RCC 7860 (cell line): ENCODE measurements around the gene TMEM106C.
A peak's percentile ranks its signal among the peaks of the same experiment; 100 is the strongest.

Experiments
- DNase-seq: peaks from one replicate; pipeline ENCODE4 v3.0.0-alpha.2; 2015; ENCODE audit warnings: low spot score
- FAIRE-seq: peaks from 2 replicates; lab custom pipeline; 2012; peaks lifted over from hg19 to GRCh38; lab: Jason Lieb, UNC

Gene TMEM106C

GRCh38 chr12:47963340-47964040, at the start of gene TMEM106C:
Gene TMEM106C (plus strand): TSS chr12:47963596. CDS start chr12:47964237, 641 bp downstream.
- peak; percentile 72 for DNase-seq
- FAIRE-seq: no peak

- DNase-seq (no peak), FAIRE-seq (no peak)
Measured at GRCh38 chr12:47920913-47921312, 42.5 kb upstream of the TMEM106C start.

DNA sequence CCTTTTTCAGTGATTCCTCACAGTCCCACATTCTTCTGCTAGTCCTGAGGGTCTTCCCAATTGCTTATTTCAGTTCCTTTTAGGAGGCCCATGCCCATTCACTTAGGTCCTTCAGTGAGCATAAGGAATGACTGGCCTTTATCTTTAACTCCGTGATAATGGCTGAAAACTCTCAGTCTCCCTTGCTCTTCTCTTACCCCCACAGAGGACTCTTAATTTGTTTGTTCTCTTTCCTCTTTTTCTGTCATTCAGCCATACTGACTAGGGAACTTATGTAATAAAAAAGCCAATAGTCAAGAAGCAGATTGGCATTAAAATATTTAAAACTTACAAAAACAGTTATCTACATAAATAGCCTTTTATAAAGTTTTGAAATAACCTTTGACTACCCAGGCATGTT, 41.5 kb upstream of the TMEM106C start:
- FAIRE-seq (no peak), DNase-seq (no peak)

DNA sequence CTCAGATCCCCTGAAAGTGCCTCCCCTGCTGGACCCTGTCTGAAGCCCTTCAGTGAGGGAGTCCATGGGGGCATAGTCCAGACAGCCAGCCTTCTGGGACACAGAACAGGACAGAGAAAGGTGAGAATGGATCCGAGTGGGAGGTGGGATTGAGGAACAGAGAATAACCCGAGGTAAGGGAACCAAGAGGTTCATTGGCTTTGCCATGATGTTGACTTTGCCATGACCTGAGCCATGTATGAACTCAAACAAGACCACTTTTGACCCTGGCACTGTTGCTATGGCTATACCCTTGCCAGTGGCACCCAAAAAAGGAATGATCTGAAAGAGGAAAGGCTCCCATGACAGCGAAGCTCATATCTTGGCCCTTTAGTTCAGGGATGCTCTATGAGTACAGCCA, 36.0 kb upstream of the TMEM106C start:
- FAIRE-seq: no peak
- DNase-seq: no peak

DNA sequence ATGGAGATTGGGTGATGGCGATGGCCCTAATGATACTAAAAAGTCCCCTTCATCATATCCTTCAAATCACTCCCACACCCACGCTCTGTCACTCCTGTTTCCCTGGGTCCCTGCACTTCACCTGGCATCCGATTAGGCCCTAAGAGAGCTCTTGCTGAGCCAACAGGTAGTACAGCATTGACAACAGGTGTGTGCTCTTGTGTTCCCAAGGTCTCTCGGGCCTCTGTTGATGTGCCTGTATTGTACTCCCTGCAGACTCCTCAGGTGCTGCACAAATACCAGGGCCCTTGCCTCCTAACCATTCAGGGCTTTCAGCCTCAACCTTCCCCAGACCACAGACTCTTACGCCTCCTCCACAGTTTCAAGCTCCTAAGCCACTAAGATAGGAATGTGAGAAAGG, 32.8 kb upstream of the TMEM106C start:
- DNase-seq (no peak), FAIRE-seq (no peak)

GRCh38 chr12:47931187-47931586, 32.2 kb upstream of the TMEM106C start:
- no peak for DNase-seq
- no peak for FAIRE-seq

DNA sequence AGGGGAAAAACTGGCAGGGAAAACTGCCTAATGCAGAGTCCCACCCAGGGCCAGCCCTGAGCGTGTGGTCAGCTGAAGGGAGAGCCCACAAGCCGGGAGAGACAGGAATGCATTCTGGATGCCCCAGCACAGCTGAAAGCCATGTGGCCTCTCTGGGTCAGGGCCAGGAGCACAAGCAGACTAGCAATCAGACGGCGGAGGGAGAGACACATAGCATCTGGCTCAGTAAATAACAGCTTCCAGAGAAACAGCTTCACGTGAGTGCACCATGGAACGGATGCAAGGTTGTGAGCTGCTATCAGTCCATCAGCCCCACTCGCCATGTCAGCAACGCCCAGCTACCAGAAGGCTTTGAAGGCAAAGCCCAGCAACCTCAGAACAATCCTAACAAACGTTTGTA, 28.2 kb upstream of the TMEM106C start:
- no peak for DNase-seq
- no peak for FAIRE-seq

DNA sequence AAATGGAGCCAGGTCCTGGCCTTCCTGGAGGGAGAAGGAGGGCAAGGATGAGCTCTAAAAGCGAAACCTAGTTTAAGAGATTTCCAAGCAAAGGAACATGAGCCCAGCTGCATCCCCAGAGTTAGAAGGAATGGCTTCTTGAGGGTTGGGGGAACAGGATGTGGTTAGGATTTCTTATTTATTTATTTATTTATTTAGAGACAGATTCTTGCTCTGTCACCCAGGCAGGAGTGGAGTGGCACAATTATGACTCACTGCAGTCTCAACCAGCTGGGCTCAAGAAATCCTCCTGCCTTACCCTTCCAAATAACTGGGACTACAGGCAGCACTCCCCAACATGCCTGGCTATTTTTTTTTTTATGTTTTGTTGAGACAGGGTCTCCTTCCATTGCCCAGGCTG, 25.3 kb upstream of the TMEM106C start:
- FAIRE-seq (no peak), DNase-seq (no peak)

- no peak for FAIRE-seq
- no peak for DNase-seq
Measured at GRCh38 chr12:47938594-47938993, 24.8 kb upstream of the TMEM106C start.

DNA sequence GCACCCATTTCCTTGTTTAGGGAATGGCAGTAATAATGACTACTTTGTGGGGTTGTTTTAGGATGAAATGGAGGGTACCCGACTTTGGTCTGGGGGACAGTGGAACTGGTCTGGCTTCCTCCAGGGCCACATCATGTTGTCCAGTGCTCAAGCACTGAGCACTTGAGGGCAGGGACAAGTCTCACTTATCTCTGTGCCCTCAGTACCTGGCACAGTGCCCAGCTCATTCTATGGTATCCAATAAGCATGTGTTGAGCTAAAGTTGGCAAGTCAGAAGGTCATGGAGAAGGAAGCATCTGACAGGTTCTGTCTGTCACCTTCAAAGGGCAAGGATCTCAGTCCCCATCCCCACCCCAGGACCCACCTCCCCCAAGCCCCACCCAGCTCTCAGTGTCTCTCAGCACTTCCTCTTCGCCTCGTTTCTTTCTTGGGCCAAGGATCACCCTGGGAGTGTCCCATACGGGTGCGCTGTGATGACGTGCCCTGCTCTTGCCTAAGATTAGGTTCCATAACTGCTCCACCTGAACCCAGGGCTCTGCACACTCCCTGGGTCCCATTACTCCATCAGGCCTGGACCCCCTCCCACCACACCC, 24.3 kb upstream of the TMEM106C start:
- FAIRE-seq: no peak
- DNase-seq: no peak

DNA sequence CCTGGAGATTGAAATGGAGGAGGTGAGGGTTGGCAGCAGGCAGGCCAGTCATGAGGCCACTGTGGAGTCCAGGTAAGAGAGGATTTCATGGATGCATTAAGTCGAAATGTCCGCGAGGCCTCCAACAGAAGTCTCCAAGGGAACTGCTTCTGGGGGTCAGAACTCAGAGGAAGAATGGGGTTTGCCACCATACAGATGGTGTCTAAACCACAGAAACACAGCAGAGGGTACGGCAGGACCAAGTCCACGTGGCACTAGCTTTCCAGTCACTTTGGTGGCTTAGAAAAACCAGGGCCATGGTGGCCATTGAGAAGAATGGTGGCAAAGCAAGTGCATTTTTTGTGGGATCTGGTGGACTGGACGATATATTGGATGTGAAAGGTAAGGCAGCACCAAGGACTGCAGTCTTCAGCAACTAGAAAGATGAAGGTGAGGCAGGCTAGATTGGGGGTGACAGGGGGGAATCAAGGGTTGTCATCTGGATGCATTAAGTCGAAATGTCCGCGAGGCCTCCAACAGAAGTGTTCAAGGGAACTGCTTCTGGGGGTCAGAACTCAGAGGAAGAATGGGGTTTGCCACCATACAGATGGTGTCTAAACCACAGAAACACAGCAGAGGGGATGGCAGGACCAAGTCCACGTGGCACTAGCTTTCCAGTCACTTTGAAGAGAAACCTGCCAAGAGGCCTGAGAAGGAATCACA, 22.5 kb upstream of the TMEM106C start:
- no peak for FAIRE-seq

DNA sequence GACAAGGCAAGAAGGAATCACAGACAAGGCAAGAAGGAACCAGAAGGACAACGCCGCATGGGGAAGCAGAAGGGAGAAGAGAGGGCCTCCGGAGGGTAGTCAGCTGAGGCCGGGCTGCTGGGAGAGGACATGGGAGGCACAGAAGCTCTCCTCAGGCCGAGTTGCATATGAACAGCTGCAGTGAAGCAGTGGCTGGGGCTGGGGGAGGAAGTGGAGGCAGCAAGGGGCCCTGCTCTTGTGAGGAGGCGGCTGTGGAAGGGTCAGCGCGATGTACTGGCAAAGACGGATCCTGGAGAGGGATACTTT, 22.0 kb upstream of the TMEM106C start:
- DNase-seq: no peak
- FAIRE-seq: no peak

More for the DNA sequence above, 22.5 kb upstream of the TMEM106C start:
- no peak for DNase-seq

DNA sequence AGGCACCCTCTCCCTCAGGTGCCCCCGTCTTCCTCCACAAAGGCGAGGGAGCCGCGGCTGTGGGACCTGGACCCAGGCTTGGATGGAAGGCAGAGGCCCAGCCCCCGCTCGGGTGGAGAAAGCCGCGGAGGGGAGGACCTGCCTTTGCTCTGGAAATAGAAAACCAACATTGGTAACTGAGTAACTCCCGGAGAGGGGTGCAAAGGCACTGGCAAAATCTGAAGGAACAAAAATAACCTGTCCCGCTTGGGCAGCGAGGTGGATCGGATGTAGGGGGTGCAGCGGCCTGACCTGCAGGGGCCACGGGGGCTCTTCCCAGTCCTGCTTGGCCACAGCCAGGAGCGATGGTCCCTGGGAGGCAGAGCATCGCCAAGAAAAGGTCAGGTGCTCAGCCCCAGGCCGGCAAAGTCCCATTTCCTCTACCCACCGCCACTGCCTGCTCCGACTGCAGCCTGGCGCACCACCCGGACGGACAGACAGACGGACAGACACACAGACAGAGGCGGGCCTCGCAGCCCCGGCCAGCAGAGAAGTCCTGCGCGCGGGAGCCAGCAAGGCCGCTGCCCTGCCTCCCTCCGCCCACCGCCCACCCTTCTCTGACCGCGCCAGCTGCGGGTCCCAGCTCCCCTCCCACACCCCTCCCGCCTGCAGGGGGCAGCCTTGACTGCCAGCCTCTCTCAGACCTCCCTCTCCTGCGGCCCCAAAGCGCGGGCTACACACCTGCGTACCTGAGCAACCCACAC, 21.4 kb upstream of the TMEM106C start:
- FAIRE-seq: no peak
- DNase-seq: no peak

- FAIRE-seq (no peak), DNase-seq (no peak)
Measured at GRCh38 chr12:47942614-47943225, 20.7 kb upstream of the TMEM106C start.

DNA sequence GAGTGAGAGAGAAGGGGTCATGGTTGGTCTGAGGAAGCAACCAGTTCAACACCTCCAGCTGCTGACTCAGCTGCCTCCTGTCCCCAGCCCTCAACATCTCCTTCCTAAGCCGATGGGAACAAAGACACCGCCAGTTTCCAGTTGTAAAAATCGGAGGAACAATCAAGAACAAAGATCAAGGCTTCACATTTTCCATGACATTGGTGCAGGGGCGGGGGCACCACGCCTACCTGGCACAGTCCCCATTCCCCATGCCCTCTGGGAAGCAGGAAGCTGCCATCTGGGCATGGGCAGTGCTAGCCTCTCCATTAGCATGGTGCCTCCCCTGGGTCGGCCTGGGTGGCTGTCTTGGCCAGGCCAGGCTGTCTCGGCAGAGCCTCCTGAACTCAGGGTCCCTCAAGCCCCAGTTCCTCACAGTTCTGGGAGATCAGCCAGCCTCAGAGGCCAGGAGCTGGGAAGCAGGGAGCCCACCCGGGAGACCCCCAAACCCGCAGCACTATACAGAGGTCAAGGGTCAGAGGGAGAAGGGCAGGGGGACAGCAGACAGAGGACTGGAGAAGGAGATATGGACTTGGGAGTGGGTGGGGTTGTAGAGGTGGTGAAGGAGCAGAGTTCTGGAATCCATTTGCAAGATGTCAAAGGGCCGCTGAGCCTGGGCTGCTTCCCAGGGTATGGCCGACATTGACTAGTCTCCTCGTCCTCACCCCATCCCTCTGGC, 19.6 kb upstream of the TMEM106C start:
- FAIRE-seq: no peak
- DNase-seq: no peak

GRCh38 chr12:47944685-47945340, 18.6 kb upstream of the TMEM106C start:
- DNase-seq: no peak
- FAIRE-seq: no peak

DNA sequence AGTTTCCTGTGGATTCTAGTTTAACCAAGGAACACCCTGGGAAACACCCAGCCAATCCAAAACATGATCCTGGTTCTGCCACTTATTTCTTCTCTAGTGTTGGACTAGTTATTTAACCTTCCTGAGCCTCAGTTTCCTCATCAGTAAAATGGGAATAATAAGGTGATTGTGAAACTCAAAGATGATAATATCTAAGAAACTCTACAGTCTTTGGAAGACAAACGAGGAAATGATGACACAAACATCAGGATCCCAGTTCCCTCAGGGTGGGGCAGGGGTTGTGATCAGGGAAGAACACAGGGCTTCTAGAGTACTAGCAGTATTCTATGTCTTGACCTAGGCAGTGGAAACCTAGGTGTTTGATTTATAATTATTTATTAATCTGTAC, 18.1 kb upstream of the TMEM106C start:
- FAIRE-seq: no peak

GRCh38 chr12:47946413-47947323, 16.7 kb upstream of the TMEM106C start:
- DNase-seq (no peak), FAIRE-seq (no peak)

More for the DNA sequence above, 18.1 kb upstream of the TMEM106C start:
- no peak for DNase-seq

DNA sequence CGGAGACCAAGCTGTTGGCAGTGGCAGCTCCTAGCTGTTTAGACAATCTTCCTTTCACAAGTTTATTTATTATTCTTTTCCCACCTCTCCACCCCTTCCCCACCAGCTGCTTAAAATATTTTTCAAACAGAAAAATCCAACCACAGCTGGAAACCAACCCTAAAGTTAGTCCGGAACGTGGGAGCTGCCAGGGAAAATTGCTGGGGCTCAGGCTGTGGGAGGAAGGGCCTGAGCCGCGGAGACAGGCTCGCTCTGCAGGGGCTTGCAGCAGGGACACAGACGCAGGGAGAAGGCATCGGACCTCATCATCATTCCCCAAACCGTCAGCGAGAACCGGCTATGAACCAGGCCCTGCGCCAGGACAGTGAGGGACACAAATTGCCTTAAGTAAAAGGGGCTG, 16.1 kb upstream of the TMEM106C start:
- FAIRE-seq (no peak), DNase-seq (no peak)
